ENCODE measurements around the gene NDUFS3.

NDUFS3 gene

GRCh38 chr11:47591764-47592163 is 12.9 kb downstream of the NDUFS3 start:
- ATAC-seq (no peak), DNase-seq (no peak)

GRCh38 chr11:47592251-47592650 is 13.4 kb downstream of the NDUFS3 start:
- no peak for DNase-seq
- no peak for ATAC-seq

- DNase-seq: no peak
- no peak for ATAC-seq
Observed at GRCh38 chr11:47592970-47593369, 14.1 kb downstream of the NDUFS3 start.

- DNase-seq (no peak), ATAC-seq (no peak)
Observed at GRCh38 chr11:47593492-47593933, 14.6 kb downstream of the NDUFS3 start.

- ATAC-seq: no peak
- no peak for DNase-seq
Observed at GRCh38 chr11:47593934-47594855, 15.3 kb downstream of the NDUFS3 start, which contains the start of gene C1QTNF4. Gene C1QTNF4 (minus strand): TSS chr11:47594411. CDS start chr11:47590810, 3,601 bp downstream.

- no peak for ATAC-seq
- DNase-seq: no peak
Observed at GRCh38 chr11:47595029-47595428, 16.2 kb downstream of the NDUFS3 start.

- DNase-seq: no peak
- no peak for ATAC-seq
Observed at GRCh38 chr11:47595967-47596366, 17.1 kb downstream of the NDUFS3 start.

- ATAC-seq (no peak), DNase-seq (no peak)
Observed at GRCh38 chr11:47599902-47600301, 21.0 kb downstream of the NDUFS3 start.

- no peak for DNase-seq
Observed at GRCh38 chr11:47603295-47603694, 24.4 kb downstream of the NDUFS3 start.

GRCh38 chr11:47605921-47606320 is 27.0 kb downstream of the NDUFS3 start:
- no peak for DNase-seq
- no peak for ATAC-seq

More at GRCh38 chr11:47603295-47603694, 24.4 kb downstream of the NDUFS3 start:
- ATAC-seq: no peak

GRCh38 chr11:47606731-47607130 is 27.9 kb downstream of the NDUFS3 start:
- ATAC-seq: no peak

GRCh38 chr11:47607380-47607779 is 28.5 kb downstream of the NDUFS3 start:
- no peak for DNase-seq
- no peak for ATAC-seq

More at GRCh38 chr11:47606731-47607130, 27.9 kb downstream of the NDUFS3 start:
- DNase-seq: no peak

- no peak for ATAC-seq
Observed at GRCh38 chr11:47609675-47610074, 30.8 kb downstream of the NDUFS3 start.

GRCh38 chr11:47611348-47611794 is 32.5 kb downstream of the NDUFS3 start:
- DNase-seq (no peak), ATAC-seq (no peak)

More at GRCh38 chr11:47609675-47610074, 30.8 kb downstream of the NDUFS3 start:
- no peak for DNase-seq

GRCh38 chr11:47615249-47615648 is 36.4 kb downstream of the NDUFS3 start:
- ATAC-seq (no peak), DNase-seq (no peak)

GRCh38 chr11:47616726-47617416 is 38.0 kb downstream of the NDUFS3 start:
- ATAC-seq (no peak), DNase-seq (no peak)

- DNase-seq (no peak), ATAC-seq (no peak)
Observed at GRCh38 chr11:47617417-47617809, 38.5 kb downstream of the NDUFS3 start.

- no peak for DNase-seq
- no peak for ATAC-seq
Observed at GRCh38 chr11:47620836-47621378, 42.0 kb downstream of the NDUFS3 start.

- DNase-seq (no peak), ATAC-seq (no peak)
Observed at GRCh38 chr11:47626234-47626633, 47.4 kb downstream of the NDUFS3 start.

GRCh38 chr11:47628026-47628425 is 49.2 kb downstream of the NDUFS3 start:
- DNase-seq (no peak), ATAC-seq (no peak)

GRCh38 chr11:47631473-47631872 is 52.6 kb downstream of the NDUFS3 start:
- DNase-seq: no peak
- ATAC-seq: no peak

Data from stimulated activated naive CD8-positive, alpha-beta T cell treated with anti-CD3 and anti-CD28 coated beads, Interleukin-15, Interleukin-2, amounts not matched to agents 100 U/mL and 50 U/mL, for 24 hours (primary cell).